Spinal cord (tissue), 10 donors: Measurements from ENCODE around the gene ZBTB4. TPM values are rescaled to one million over a fixed set of nuclear protein-coding genes. Genes with fewer than 3 reads are reported as not detected.

Experiments
- DNase-seq, 6 donors: peaks; one replicate each; pipeline versions ENCODE4 v3.0.0 to v3.0.0-alpha.2; 2013 to 2015; ENCODE audit warnings: low spot score in 6 of 6, low read depth in 4 of 6
- H3K27ac ChIP-seq: one replicate; pipeline ENCODE4 v1.5.1; 2013; ENCODE audit warnings: low read depth, low read length, control low read depth
- H3K27me3 ChIP-seq: one replicate; pipeline ENCODE4 v1.6.1; 2013; ENCODE audit warnings: low read length; ENCODE audit not compliant: control insufficient read depth, insufficient read depth
- H3K36me3 ChIP-seq: one replicate; pipeline ENCODE4 v1.6.1; 2013; ENCODE audit warnings: low read length; ENCODE audit not compliant: control insufficient read depth, insufficient read depth
- H3K4me1 ChIP-seq: one replicate; pipeline ENCODE4 v1.6.1; 2013; ENCODE audit warnings: low read length; ENCODE audit not compliant: control insufficient read depth, insufficient read depth
- H3K4me3 ChIP-seq: one replicate; pipeline ENCODE4 v1.5.1; 2013; ENCODE audit warnings: low read depth, low read length, control low read depth
- H3K9me3 ChIP-seq: one replicate; pipeline ENCODE4 v1.6.1; 2013; ENCODE audit warnings: low read length; ENCODE audit not compliant: control insufficient read depth, insufficient read depth
- WGBS: methylation state at CpG from one replicate; pipeline ENCODE4 v1.1.5; 2013; ENCODE audit warnings: missing lambda C conversion rate; ENCODE audit not compliant: insufficient coverage; 5-methylcytosine and 5-hydroxymethylcytosine counted together
- polyA plus RNA-seq, 2 donors: library from polyadenylated mRNA; unstranded; fragments of 120-200 nt; gene quantifications; one replicate each; pipeline ENCODE4 v1.2.1, GENCODE V29; 2013; ENCODE audit not compliant: insufficient read length in 2 of 2
- total RNA-seq, 2 donors: library from RNA; depleted of rRNA in 1 of 2; stranded (reverse); fragments of 120-200 nt in 1 of 2; fragments of >200 nt in 1 of 2; gene quantifications; one replicate each; pipeline versions ENCODE4 v1.2.3 to v1.2.4, GENCODE V29; 2013 to 2014
- donor health status: healthy.

The ZBTB4 gene
- total and polyA plus RNA-seq, 4 donors = 19.8 to 60.6 (median 46.1) TPM

- Histone ChIP-seq H3K4me3 (no peak overlapping the region), H3K4me1 (no peaks in the 10 kb centered on the region), H3K27me3 (no peaks in the 10 kb centered on the region), H3K36me3 (peaks cover 3% of the 10 kb centered on the region), H3K27ac (no peak overlapping the region), H3K9me3 (no peaks in the 10 kb centered on the region)
- no peak for DNase-seq
- WGBS = 92% methylated on average over 29 of the region's 29 CpGs
Observed at GRCh38 chr17:7426896-7427489, 52.4 kb downstream of the ZBTB4 start.

DNA sequence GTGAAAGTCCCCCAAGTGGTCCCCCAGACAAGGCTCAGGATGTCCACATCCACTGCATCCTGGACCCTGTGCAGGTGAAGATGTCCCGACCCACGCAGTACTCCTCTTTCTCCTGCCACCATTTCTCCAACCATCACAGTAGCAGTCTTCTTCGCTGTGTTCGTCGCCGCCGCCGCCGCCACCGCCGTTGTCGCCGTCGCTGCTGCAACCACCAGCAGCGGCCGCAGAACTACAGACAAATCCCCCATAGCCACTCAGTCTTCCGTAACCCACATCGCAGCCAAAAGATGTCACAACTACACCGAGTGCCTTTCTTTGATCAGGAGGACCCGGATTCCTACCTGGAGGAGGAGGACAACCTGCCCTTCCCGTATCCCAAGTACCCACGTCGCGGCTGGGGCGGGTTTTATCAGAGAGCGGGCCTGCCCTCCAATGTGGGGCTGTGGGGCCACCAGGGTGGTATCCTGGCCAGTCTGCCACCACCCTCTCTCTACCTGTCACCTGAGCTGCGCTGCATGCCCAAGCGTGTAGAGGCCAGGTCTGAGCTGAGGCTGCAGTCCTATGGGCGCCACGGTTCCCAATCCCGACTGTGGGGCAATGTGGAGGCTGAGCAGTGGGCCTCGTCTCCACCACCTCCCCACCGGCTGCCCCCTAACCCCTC is 53.1 kb downstream of the ZBTB4 start:
- H3K9me3 ChIP-seq = no peaks in the 10 kb centered on the region
- no peak for DNase-seq
- WGBS = 97% methylated on average over 33 of the region's 33 CpGs
- no peak overlapping the region for H3K4me3 ChIP-seq
- H3K36me3 ChIP-seq = peaks cover 3% of the 10 kb centered on the region
- no peaks in the 10 kb centered on the region for H3K27me3 ChIP-seq
- H3K4me1 ChIP-seq = no peaks in the 10 kb centered on the region
- no peak overlapping the region for H3K27ac ChIP-seq

GRCh38 chr17:7425756-7426155 is 53.7 kb downstream of the ZBTB4 start:
- Histone ChIP-seq H3K36me3 (peaks cover 9% of the 10 kb centered on the region), H3K9me3 (no peaks in the 10 kb centered on the region), H3K27me3 (no peaks in the 10 kb centered on the region), H3K27ac (no peak overlapping the region), H3K4me3 (no peak overlapping the region), H3K4me1 (peaks cover 2% of the 10 kb centered on the region)
- DNase-seq = no peak
- WGBS = 96% methylated on average over 7 of the region's 8 CpGs

GRCh38 chr17:7425316-7425715 is 54.1 kb downstream of the ZBTB4 start, which contains the start of gene SPEM2:
TSS of gene SPEM2 (plus strand) at chr17:7425616. CDS start at chr17:7425689, 73 bp downstream.
- H3K36me3 ChIP-seq = peaks cover 14% of the 10 kb centered on the region
- DNase-seq = no peak
- H3K27ac ChIP-seq = no peak within 1 kb of the TSS
- H3K4me3 ChIP-seq = no peak within 1 kb of the TSS
- peaks cover 6% of the 10 kb centered on the region for H3K4me1 ChIP-seq
- H3K9me3 ChIP-seq = no peaks in the 10 kb centered on the region
- H3K27me3 ChIP-seq = no peaks in the 10 kb centered on the region
- 83% methylated on average over 1 of the region's 7 CpGs for WGBS

GRCh38 chr17:7423679-7424078 is 55.8 kb downstream of the ZBTB4 start:
- 100% methylated on average over 1 of the region's 4 CpGs for WGBS
- no peak overlapping the region for H3K4me3 ChIP-seq
- peaks cover 27% of the 10 kb centered on the region for H3K36me3 ChIP-seq
- H3K9me3 ChIP-seq = no peaks in the 10 kb centered on the region
- H3K27ac ChIP-seq = no peak overlapping the region
- DNase-seq = no peak
- H3K4me1 ChIP-seq = peaks cover 20% of the 10 kb centered on the region
- H3K27me3 ChIP-seq = no peaks in the 10 kb centered on the region

GRCh38 chr17:7421186-7421585 is 58.2 kb downstream of the ZBTB4 start:
- H3K27ac ChIP-seq = no peak overlapping the region
- H3K36me3 ChIP-seq = peaks cover 52% of the 10 kb centered on the region
- no peak overlapping the region for H3K4me3 ChIP-seq
- H3K4me1 ChIP-seq = peaks cover 24% of the 10 kb centered on the region
- H3K27me3 ChIP-seq = no peaks in the 10 kb centered on the region
- DNase-seq = no peak
- no peaks in the 10 kb centered on the region for H3K9me3 ChIP-seq
- WGBS = 94% methylated on average over 16 of the region's 16 CpGs

DNA sequence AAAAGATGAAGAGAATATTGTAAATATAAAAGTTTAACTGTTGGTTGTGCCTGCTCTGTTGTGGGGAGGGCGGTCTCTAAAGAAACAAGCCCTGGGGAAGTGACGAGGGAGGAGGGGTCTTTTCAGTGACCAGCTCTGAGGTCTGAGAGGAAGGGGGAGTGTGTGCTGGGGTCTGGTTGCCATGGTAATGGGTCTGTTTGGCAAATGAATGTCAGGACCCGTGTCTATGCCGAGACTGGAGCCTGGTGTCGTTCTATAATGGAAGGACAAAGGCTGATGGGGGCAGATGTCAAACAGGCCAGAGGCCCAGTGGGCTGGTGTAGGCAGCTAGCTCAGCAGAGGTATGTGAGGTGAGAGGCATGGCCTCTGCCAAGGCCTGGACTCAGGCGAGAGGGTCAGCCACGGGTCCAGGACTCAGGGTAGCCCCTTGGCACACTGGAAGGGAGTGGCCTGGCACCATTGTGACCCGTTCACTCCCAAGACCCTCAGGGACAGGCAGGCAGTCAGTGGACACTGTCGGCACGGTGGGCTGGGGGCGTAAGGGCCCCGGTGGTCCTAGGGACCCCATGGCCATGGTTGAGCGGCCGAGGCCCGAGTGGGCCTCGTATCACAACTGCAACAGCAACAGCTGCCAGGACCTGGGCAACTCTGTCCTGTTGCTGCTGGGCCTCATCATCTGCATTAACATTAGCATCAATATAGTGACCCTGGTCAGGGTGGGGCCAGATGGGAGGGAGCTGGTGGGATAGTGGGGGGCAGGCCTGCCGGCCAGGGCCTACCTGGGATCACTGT is 59.4 kb downstream of the ZBTB4 start, which contains the start of gene SPEM1:
SPEM1 (plus strand) TSS at position 506 of the 792 bp plus-strand sequence; CDS start at position 567, 61 bp downstream.
- Histone ChIP-seq H3K4me1 (peaks cover 24% of the 10 kb centered on the region), H3K27me3 (no peaks in the 10 kb centered on the region), H3K4me3 (no peak within 1 kb of the TSS), H3K9me3 (no peaks in the 10 kb centered on the region), H3K27ac (no peak within 1 kb of the TSS), H3K36me3 (peaks cover 64% of the 10 kb centered on the region)
- peak in 3 of 6 donors; percentile 25 to 59 (median 55) for DNase-seq
- 39% methylated on average over 12 of the region's 17 CpGs for WGBS

GRCh38 chr17:7418472-7419152 is 60.8 kb downstream of the ZBTB4 start:
- no peak overlapping the region for H3K4me3 ChIP-seq
- no peak for DNase-seq
- no peaks in the 10 kb centered on the region for H3K27me3 ChIP-seq
- H3K4me1 ChIP-seq = peaks cover 28% of the 10 kb centered on the region
- peaks cover 78% of the 10 kb centered on the region for H3K36me3 ChIP-seq
- H3K27ac ChIP-seq = no peak overlapping the region
- no peaks in the 10 kb centered on the region for H3K9me3 ChIP-seq
- WGBS = 41% methylated on average over 13 of the region's 18 CpGs

- Histone ChIP-seq H3K27me3 (no peaks in the 10 kb centered on the region), H3K9me3 (no peaks in the 10 kb centered on the region), H3K4me1 (peaks cover 36% of the 10 kb centered on the region), H3K27ac (no peak overlapping the region), H3K4me3 (no peak overlapping the region), H3K36me3 (peaks cover 84% of the 10 kb centered on the region)
- DNase-seq = no peak
- WGBS = 93% methylated on average over 42 of the region's 54 CpGs
Observed at GRCh38 chr17:7417056-7417655, 62.3 kb downstream of the ZBTB4 start.
